Measurements from ENCODE around the gene RNF167. TPM values are rescaled to one million over a fixed set of nuclear protein-coding genes. Genes with fewer than 3 reads are reported as not detected.

RNF167 gene
- polyA plus RNA-seq (2013, experiment 1 of 2), result 89.9 TPM
- 77.0 TPM for polyA plus RNA-seq (2013, experiment 2 of 2)

GRCh38 chr17:4939796-4940554 is at the start of gene RNF167, which contains the start of gene SLC25A11:
RNF167 (plus strand) TSS chr17:4940268; CDS start chr17:4940910, 642 bp downstream.
SLC25A11 (minus strand) TSS chr17:4940046; CDS start chr17:4939910, 136 bp downstream.
- Histone ChIP-seq H3K4me3 (ENCODE audit: extremely low read depth, insufficient read depth, low read length, poor library complexity, severe bottlenecking) (peak within 1 kb of the TSS; percentile 81), H3K36me3 (ENCODE audit: control insufficient read depth, insufficient read depth, low read length) (peaks cover 67% of the 10 kb centered on the region)
- WGBS, 2 experiments (ENCODE audit: insufficient coverage in 2 of 2), result 0 to 1% methylated on average over 58 to 64 of the region's 72 CpGs

DNA sequence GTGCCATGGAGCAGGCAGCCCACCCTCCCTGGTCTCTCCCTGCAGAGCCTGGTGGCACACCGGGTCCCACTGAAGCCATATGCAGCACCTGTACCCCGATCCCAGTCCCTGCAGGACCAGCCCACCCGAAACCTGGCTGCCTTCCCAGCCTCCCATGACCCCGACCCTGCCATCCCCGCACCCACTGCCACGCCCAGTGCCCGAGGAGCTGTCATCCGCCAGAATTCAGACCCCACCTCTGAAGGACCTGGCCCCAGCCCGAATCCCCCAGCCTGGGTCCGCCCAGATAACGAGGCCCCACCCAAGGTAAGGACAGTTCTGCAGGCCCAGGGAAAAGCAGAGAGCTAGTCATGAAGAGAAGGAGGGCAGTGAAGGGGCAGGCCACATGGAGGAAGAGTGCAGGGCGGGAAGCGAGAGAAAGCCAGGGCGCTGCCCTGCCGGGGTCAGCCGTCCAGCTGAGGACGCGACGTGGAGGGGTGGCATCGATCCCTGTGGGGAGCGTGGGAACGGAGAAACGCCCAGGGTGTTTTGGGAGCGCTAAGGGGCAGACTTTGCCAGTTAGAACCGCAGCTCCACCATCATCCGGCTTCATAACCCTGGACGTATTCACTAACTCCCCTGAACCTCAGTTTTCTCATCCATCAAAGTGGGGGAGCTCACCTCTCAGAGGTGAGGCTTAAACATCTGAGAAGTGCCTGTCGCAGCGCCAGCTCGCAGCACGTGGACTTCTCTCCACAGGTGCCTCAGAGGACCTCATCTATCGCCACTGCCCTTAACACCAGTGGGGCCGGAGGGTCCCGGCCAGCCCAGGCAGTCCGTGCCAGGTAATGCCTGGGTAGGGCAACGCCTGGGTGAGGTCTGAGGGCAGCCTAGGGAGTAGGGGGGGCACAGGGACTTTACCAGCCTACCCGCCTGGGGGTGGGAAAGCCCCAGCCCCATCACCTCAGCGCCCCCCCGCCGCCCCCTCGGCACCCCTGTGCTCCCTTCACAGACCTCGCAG is 48.4 kb upstream of the RNF167 start:
- Histone ChIP-seq H3K4me3 (ENCODE audit: extremely low read depth, insufficient read depth, low read length, poor library complexity, severe bottlenecking) (no peak overlapping the region), H3K4me1 (ENCODE audit: control insufficient read depth, insufficient read depth, low read length, poor library complexity, severe bottlenecking) (no peaks in the 10 kb centered on the region), H3K36me3 (ENCODE audit: control insufficient read depth, insufficient read depth, low read length) (peaks cover 86% of the 10 kb centered on the region), H3K27ac (ENCODE audit: low read depth, low read length, severe bottlenecking) (no peak overlapping the region), H3K9me3 (ENCODE audit: control insufficient read depth, low read length) (no peaks in the 10 kb centered on the region)
- WGBS, 2 experiments (ENCODE audit: insufficient coverage in 2 of 2), result 92 to 95% methylated on average over 34 to 37 of the region's 42 CpGs

More at GRCh38 chr17:4939796-4940554, at the start of gene RNF167, which contains the start of gene SLC25A11:
- peak within 1 kb of the TSS; percentile 93 for H3K27ac ChIP-seq (ENCODE audit: low read depth, low read length, severe bottlenecking)
- H3K4me1 ChIP-seq (ENCODE audit: control insufficient read depth, insufficient read depth, low read length, poor library complexity, severe bottlenecking), result peaks cover 40% of the 10 kb centered on the region
- no peaks in the 10 kb centered on the region for H3K9me3 ChIP-seq (ENCODE audit: control insufficient read depth, low read length)

DNA sequence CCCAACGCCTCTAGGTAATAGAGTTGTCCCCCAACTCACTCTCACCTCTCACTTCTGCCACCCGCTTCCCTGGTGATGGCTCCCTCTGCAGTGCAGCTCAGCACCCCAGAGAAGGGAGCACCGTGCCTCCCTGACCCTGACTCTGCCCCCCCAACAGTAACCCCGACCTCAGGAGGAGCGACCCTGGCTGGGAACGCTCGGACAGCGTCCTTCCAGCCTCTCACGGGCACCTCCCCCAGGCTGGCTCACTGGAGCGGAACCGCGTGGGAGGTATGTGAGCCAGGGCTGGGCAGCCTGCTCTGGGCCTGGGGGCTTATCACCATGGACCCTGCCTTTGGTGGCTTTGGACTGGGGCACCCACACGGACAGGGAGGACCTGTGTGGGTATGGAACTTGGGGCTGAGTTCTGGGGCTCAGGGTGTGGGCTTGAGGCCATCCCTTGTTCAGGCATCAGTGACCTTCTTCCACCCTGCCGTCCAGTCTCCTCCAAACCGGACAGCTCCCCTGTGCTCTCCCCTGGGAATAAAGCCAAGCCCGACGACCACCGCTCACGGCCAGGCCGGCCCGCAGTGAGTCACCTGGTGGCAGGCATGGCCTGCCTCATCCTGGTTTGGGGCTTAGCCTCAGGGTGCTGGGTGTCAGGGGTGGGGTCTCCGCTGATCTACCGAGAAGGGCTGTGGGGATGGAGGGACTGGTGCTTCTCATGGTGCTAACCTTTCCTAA is 47.4 kb upstream of the RNF167 start:
- no peaks in the 10 kb centered on the region for H3K9me3 ChIP-seq (ENCODE audit: control insufficient read depth, low read length)
- no peaks in the 10 kb centered on the region for H3K4me1 ChIP-seq (ENCODE audit: control insufficient read depth, insufficient read depth, low read length, poor library complexity, severe bottlenecking)
- peaks cover 87% of the 10 kb centered on the region for H3K36me3 ChIP-seq (ENCODE audit: control insufficient read depth, insufficient read depth, low read length)
- WGBS, 2 experiments (ENCODE audit: insufficient coverage in 2 of 2), result 89 to 97% methylated on average over 7 to 19 of the region's 23 CpGs
- H3K4me3 ChIP-seq (ENCODE audit: extremely low read depth, insufficient read depth, low read length, poor library complexity, severe bottlenecking), result no peak overlapping the region
- no peak overlapping the region for H3K27ac ChIP-seq (ENCODE audit: low read depth, low read length, severe bottlenecking)

- no peak overlapping the region for H3K27ac ChIP-seq (ENCODE audit: low read depth, low read length, severe bottlenecking)
- H3K4me1 ChIP-seq (ENCODE audit: control insufficient read depth, insufficient read depth, low read length, poor library complexity, severe bottlenecking), result no peaks in the 10 kb centered on the region
- no peak overlapping the region for H3K4me3 ChIP-seq (ENCODE audit: extremely low read depth, insufficient read depth, low read length, poor library complexity, severe bottlenecking)
- H3K36me3 ChIP-seq (ENCODE audit: control insufficient read depth, insufficient read depth, low read length), result peaks cover 84% of the 10 kb centered on the region
- H3K9me3 ChIP-seq (ENCODE audit: control insufficient read depth, low read length), result no peaks in the 10 kb centered on the region
- 95% methylated on average over 16 of the region's 18 CpGs for WGBS, 2 experiments (ENCODE audit: insufficient coverage in 2 of 2)
Measured at GRCh38 chr17:4893272-4893671, 46.8 kb upstream of the RNF167 start.

GRCh38 chr17:4893721-4894560 is 46.1 kb upstream of the RNF167 start:
- H3K4me3 ChIP-seq (ENCODE audit: extremely low read depth, insufficient read depth, low read length, poor library complexity, severe bottlenecking), result no peak overlapping the region
- 92 to 97% methylated on average over 30 of the region's 31 CpGs for WGBS, 2 experiments (ENCODE audit: insufficient coverage in 2 of 2)
- H3K9me3 ChIP-seq (ENCODE audit: control insufficient read depth, low read length), result no peaks in the 10 kb centered on the region
- no peaks in the 10 kb centered on the region for H3K4me1 ChIP-seq (ENCODE audit: control insufficient read depth, insufficient read depth, low read length, poor library complexity, severe bottlenecking)
- H3K36me3 ChIP-seq (ENCODE audit: control insufficient read depth, insufficient read depth, low read length), result peaks cover 79% of the 10 kb centered on the region
- no peak overlapping the region for H3K27ac ChIP-seq (ENCODE audit: low read depth, low read length, severe bottlenecking)

GRCh38 chr17:4895121-4895520 is 44.9 kb upstream of the RNF167 start:
- no peaks in the 10 kb centered on the region for H3K4me1 ChIP-seq (ENCODE audit: control insufficient read depth, insufficient read depth, low read length, poor library complexity, severe bottlenecking)
- no peak overlapping the region for H3K4me3 ChIP-seq (ENCODE audit: extremely low read depth, insufficient read depth, low read length, poor library complexity, severe bottlenecking)
- no peak overlapping the region for H3K27ac ChIP-seq (ENCODE audit: low read depth, low read length, severe bottlenecking)
- H3K9me3 ChIP-seq (ENCODE audit: control insufficient read depth, low read length), result no peaks in the 10 kb centered on the region
- WGBS, 2 experiments (ENCODE audit: insufficient coverage in 2 of 2), result 98% methylated on average over 9 to 11 of the region's 13 CpGs
- H3K36me3 ChIP-seq (ENCODE audit: control insufficient read depth, insufficient read depth, low read length), result peaks cover 88% of the 10 kb centered on the region

DNA sequence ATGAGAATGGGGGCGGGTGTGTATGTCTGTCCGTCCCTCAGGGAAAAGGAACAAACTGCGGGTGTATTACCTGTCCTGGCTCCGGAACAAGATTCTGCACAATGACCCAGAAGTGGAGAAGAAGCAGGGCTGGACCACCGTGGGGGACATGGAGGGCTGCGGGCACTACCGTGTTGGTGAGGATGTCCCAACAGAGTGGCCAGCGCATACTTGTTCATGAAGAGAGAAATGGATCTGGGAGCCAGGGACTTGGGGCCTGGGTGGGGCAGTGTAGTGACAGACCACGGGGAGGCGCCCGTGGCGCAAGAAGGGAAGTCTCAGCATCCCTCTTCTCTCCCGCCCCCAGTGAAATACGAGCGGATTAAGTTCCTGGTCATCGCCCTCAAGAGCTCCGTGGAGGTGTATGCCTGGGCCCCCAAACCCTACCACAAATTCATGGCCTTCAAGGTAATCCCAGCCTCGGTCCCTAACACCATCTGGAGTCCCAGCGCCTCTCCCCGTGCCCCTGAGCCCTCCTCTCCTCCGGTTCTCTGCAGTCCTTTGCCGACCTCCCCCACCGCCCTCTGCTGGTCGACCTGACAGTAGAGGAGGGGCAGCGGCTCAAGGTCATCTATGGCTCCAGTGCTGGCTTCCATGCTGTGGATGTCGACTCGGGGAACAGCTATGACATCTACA is 44.3 kb upstream of the RNF167 start:
- no peaks in the 10 kb centered on the region for H3K4me1 ChIP-seq (ENCODE audit: control insufficient read depth, insufficient read depth, low read length, poor library complexity, severe bottlenecking)
- 87% methylated on average over 20 to 25 of the region's 27 CpGs for WGBS, 2 experiments (ENCODE audit: insufficient coverage in 2 of 2)
- H3K27ac ChIP-seq (ENCODE audit: low read depth, low read length, severe bottlenecking), result no peak overlapping the region
- peaks cover 2% of the 10 kb centered on the region for H3K9me3 ChIP-seq (ENCODE audit: control insufficient read depth, low read length)
- H3K4me3 ChIP-seq (ENCODE audit: extremely low read depth, insufficient read depth, low read length, poor library complexity, severe bottlenecking), result no peak overlapping the region
- peaks cover 89% of the 10 kb centered on the region for H3K36me3 ChIP-seq (ENCODE audit: control insufficient read depth, insufficient read depth, low read length)

DNA sequence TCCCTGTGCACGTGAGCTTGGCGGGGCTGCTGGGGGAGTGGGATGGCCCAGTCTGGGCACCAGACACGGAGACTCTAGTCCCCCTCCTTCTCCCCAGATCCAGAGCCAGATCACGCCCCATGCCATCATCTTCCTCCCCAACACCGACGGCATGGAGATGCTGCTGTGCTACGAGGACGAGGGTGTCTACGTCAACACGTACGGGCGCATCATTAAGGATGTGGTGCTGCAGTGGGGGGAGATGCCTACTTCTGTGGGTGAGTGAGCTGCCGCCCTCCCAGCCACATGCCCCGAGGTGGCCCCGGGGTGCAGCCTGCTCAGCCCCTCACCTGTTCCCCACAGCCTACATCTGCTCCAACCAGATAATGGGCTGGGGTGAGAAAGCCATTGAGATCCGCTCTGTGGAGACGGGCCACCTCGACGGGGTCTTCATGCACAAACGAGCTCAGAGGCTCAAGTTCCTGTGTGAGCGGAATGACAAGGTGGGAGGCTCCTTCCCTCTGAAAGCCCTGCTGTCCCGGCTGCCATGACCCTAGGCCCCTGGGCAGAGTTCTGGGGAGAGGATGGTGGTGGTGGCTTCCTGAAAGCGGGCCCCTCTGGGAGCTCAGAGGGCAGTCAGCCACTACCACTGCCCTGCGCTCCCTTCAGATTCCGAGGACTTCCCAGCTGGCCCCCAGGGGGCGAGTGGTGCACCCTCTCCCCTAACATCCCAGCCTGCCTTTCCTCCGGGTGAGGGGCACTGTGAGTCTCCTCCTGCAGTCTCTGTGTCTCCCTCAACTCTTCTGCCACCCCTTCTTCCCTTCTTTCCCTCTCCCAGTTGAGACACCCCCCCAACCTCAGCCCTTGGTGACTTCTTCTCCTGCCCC is 43.5 kb upstream of the RNF167 start:
- H3K9me3 ChIP-seq (ENCODE audit: control insufficient read depth, low read length), result peaks cover 4% of the 10 kb centered on the region
- WGBS, 2 experiments (ENCODE audit: insufficient coverage in 2 of 2), result 94 to 98% methylated on average over 18 to 24 of the region's 27 CpGs
- no peak overlapping the region for H3K27ac ChIP-seq (ENCODE audit: low read depth, low read length, severe bottlenecking)
- no peak overlapping the region for H3K4me3 ChIP-seq (ENCODE audit: extremely low read depth, insufficient read depth, low read length, poor library complexity, severe bottlenecking)
- H3K36me3 ChIP-seq (ENCODE audit: control insufficient read depth, insufficient read depth, low read length), result peaks cover 86% of the 10 kb centered on the region
- no peaks in the 10 kb centered on the region for H3K4me1 ChIP-seq (ENCODE audit: control insufficient read depth, insufficient read depth, low read length, poor library complexity, severe bottlenecking)
